Heart right ventricle (tissue), 16 donors: ENCODE measurements around the gene APOBEC3A. TPM values are rescaled to one million over a fixed set of nuclear protein-coding genes. Genes with fewer than 3 reads are reported as not detected.
"Not testable (repeated sequence)": the region's sequence is repeated elsewhere in the genome, so short reads cannot be mapped to it uniquely, and the experiment has no call there.

ENCODE experiments used
- ATAC-seq, 8 donors: fragments of 200-7000 bp; cut with Tn5 transposase; one replicate each; pipeline ENCODE4 v1.9.1; 2020; ENCODE audit warnings: mild to moderate bottlenecking in 8 of 8, moderate library complexity in 8 of 8, moderate number of reproducible peaks in 1 of 8
- DNase-seq, 2 donors: peaks; one replicate each; pipeline ENCODE4 v3.0.0-alpha.2; 2020
- H3K27ac ChIP-seq, 10 donors: fragments of 200-600 bp; sonication (generic) in 2 of 10; one replicate each; pipeline versions ENCODE4 v1.5.0 to v1.8.0; 2020 to 2022; ENCODE audit warnings: mild to moderate bottlenecking in 3 of 10
- H3K27me3 ChIP-seq, 7 donors: fragments of 200-600 bp; one replicate each; pipeline ENCODE4 v1.8.0; 2021 to 2022; ENCODE audit warnings: mild to moderate bottlenecking in 2 of 7
- H3K36me3 ChIP-seq, 9 donors: fragments of 200-600 bp; sonication (generic) in 1 of 9; one replicate each; pipeline versions ENCODE4 v1.5.0 to v1.8.0; 2020 to 2022; ENCODE audit warnings: mild to moderate bottlenecking in 2 of 9
- H3K4me1 ChIP-seq, 9 donors: fragments of 200-600 bp; sonication (generic) in 1 of 9; one replicate each; pipeline versions ENCODE4 v1.5.0 to v1.8.0; 2020 to 2022; ENCODE audit warnings: mild to moderate bottlenecking in 4 of 9
- H3K4me3 ChIP-seq, 10 donors: fragments of 200-600 bp; sonication (generic) in 2 of 10; one replicate each; pipeline versions ENCODE4 v1.5.0 to v1.8.0; 2020 to 2022; ENCODE audit warnings: mild to moderate bottlenecking in 7 of 10, moderate library complexity in 2 of 10
- H3K9me3 ChIP-seq, 11 donors: fragments of 200-600 bp in 10 of 11; sonication (generic) in 2 of 11; one replicate each; pipeline versions ENCODE4 v1.5.0 to v1.8.0; 2013 to 2022; ENCODE audit warnings: mild to moderate bottlenecking in 2 of 11, control low read depth in 1 of 11, moderate library complexity in 1 of 11
- WGBS, 2 donors: extraction: QIAGEN DNeasy Blood & Tissue Kit; methylation state at CpG; one replicate each; pipeline ENCODE4 v1.1.7; 2013; ENCODE audit warnings: inconsistent platforms in 1 of 2; 5-methylcytosine and 5-hydroxymethylcytosine counted together
- intact Hi-C, 10 donors: fragments of 100-400 bp; cut with DNase I; formaldehyde crosslinking; loops; one replicate each; pipeline versions ENCODE4 v1.11.1 to v1.14.2; 2022
- polyA plus RNA-seq, 2 donors: library from polyadenylated mRNA; stranded (reverse); fragments of 200-250 nt; gene quantifications; one replicate each; pipeline ENCODE4 v1.2.3, GENCODE V29; 2013
- total RNA-seq, 10 donors: library from RNA; stranded (reverse); fragmentation: NEBNext Ultra II Directional in 3 of 10; extraction: Animal tissue kit (Norgen Biotek cat#: 25700) in 3 of 10; gene quantifications; one replicate each; pipeline versions ENCODE4 v1.2.1 to v1.2.4, GENCODE V29; 2021 to 2023
- TF ChIP-seq, protein P1 (sequence below), 9 donors: fragments of 200-600 bp; sonication (generic) in 2 of 9; IDR thresholded peaks; one replicate each; pipeline versions ENCODE4 v1.5.0 to v1.8.0; 2021 to 2022; ENCODE audit warnings: antibody characterized with exemption in 9 of 9, mild to moderate bottlenecking in 5 of 9, moderate library complexity in 1 of 9
- donor health status: Arrhythmogenic right ventricular cardiomyopathy.
- donor health status: ischemic (EF 13 %, LVEDD 7.1; RV severe dilation, severe dysfunction).
- donor health status: healthy with polysubstance abuse.
- donor health status: DM: no; HTN: yes; CAD: no.
- donor health status: DM: no; HTN: no; CAD: no.
- donor health status: ischemic (EF 25% LVEDD 6.9; RV normal size, moderate dysfunction).
- donor health status: ischemic (EF 25% LVEDD 5.7; RV mildly dilated, moderate dysfunction).
- donor health status: healthy.
- donor health status: DM: yes; HTN: yes; CAD: no.
- donor health status: Ischemic cardiomyopathy.
- donor health status: ischemic (EF 35%, LVEDD 5.7; RV mildly dilated, moderate dysfunction).
- donor health status: nonischemic (EF 11% LVEDD 7.7; RV severe dilation, severe dysfunction).
- donor health status: DM: yes; HTN: yes; CAD: no.
- donor health status: PGD.
- donor health status: ischemic (EF 29% LVEDD 5.4; RV normal size, mild dysfunction).
- donor health status: nonischemic (EF 23%, LVEDD 6.1; RV moderate dilation, normal function).

Gene APOBEC3A
- total and polyA plus RNA-seq, 12 donors: 0.20 to 5.6 (median 0.93) TPM; not detected in 2

DNA sequence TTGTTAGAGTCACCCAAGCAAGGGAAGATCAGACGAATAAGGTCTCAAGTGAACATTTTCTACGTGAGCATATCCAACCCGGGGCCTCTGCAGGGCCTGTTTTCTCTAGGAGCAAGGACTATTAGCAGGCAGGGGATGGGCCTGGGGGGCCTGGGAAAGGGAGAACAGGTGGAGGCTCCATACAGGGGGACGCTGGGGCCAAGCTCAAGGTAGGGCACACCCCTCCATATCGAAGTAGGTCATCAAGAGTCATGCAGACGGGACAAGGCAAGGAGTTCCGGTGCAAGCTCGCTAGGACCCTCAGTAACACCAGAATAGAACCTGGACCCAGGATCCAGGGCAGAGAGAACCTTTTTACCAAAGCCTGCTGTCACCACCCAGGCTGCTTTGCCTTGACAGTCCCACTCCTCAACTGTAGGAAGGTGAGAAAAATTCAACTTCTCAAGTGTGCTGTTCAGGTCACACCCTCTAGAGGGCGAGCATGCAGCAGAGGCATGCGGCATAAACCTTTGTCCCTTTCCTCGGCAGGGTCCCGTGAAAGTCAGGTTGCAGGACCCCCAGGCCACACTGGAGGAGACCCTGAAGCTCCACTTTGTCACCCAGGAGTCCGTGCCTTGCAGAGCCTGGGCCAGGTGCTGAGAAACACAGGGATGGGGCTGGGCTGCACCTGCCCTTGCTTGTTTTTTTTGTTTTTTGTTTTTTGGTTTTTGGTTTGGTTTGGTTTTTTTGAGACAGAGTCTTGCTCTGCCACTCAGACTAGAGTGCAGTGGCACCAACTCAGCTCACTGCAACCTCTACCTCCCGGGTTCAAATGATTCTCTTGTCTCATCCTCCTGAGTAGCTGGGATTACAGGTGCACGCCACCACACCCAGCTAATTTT, 16.1 kb downstream of the APOBEC3A start:
- peaks cover 0 to 20% (median 0%) of the 10 kb centered on the region in 9 donors for H3K4me1 ChIP-seq
- 45 to 53% methylated on average over 15 of the region's 15 CpGs for WGBS, 2 donors
- peak in 6 of 8 donors; percentile 46 to 78 (median 60) for ATAC-seq
- no peaks in the 10 kb centered on the region for H3K36me3 ChIP-seq
- peaks cover 0 to 4% (median 0%) of the 10 kb centered on the region in 11 donors for H3K9me3 ChIP-seq
- TF ChIP-seq, protein P1, sequence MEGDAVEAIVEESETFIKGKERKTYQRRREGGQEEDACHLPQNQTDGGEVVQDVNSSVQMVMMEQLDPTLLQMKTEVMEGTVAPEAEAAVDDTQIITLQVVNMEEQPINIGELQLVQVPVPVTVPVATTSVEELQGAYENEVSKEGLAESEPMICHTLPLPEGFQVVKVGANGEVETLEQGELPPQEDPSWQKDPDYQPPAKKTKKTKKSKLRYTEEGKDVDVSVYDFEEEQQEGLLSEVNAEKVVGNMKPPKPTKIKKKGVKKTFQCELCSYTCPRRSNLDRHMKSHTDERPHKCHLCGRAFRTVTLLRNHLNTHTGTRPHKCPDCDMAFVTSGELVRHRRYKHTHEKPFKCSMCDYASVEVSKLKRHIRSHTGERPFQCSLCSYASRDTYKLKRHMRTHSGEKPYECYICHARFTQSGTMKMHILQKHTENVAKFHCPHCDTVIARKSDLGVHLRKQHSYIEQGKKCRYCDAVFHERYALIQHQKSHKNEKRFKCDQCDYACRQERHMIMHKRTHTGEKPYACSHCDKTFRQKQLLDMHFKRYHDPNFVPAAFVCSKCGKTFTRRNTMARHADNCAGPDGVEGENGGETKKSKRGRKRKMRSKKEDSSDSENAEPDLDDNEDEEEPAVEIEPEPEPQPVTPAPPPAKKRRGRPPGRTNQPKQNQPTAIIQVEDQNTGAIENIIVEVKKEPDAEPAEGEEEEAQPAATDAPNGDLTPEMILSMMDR (IDR thresholded peaks at IDR 0.05): peak; percentile 31 to 85 (median 74)
- H3K27ac ChIP-seq: no peak overlapping the region
- intact Hi-C loops: no loop called here
- H3K27me3 ChIP-seq: peaks cover 0 to 19% (median 4%) of the 10 kb centered on the region in 7 donors
- DNase-seq: no peak
- H3K4me3 ChIP-seq: no peak overlapping the region

GRCh38 chr22:38974170-38974825, 16.9 kb downstream of the APOBEC3A start:
- peaks cover 0 to 4% (median 0%) of the 10 kb centered on the region in 11 donors for H3K9me3 ChIP-seq
- no peaks in the 10 kb centered on the region for H3K36me3 ChIP-seq
- 80 to 84% methylated on average over 18 of the region's 18 CpGs for WGBS, 2 donors
- ATAC-seq (peak in 1 of 8 donors; percentile 37), DNase-seq (no peak)
- intact Hi-C loops: no loop called here
- peaks cover 0 to 17% (median under 1%) of the 10 kb centered on the region in 7 donors for H3K27me3 ChIP-seq
- no peak overlapping the region for H3K4me3 ChIP-seq
- no peak overlapping the region for H3K27ac ChIP-seq
- peaks cover 0 to 16% (median 0%) of the 10 kb centered on the region in 9 donors for H3K4me1 ChIP-seq
- TF ChIP-seq, protein P1 (IDR thresholded peaks at IDR 0.05): no peak

GRCh38 chr22:38974826-38975175, 17.4 kb downstream of the APOBEC3A start:
- no peak for ATAC-seq
- Histone ChIP-seq H3K4me1 (peaks cover 0 to 16% (median 0%) of the 10 kb centered on the region in 9 donors), H3K9me3 (peaks cover 0 to 4% (median 0%) of the 10 kb centered on the region in 11 donors), H3K27ac (no peak overlapping the region), H3K4me3 (no peak overlapping the region), H3K27me3 (peaks cover 0 to 14% (median 0%) of the 10 kb centered on the region in 7 donors), H3K36me3 (no peaks in the 10 kb centered on the region)
- TF ChIP-seq, protein P1 (IDR thresholded peaks at IDR 0.05): no peak
- DNase-seq: no peak
- 86 to 88% methylated on average over 7 of the region's 7 CpGs for WGBS, 2 donors
- intact Hi-C loops: no loop called here

GRCh38 chr22:38977289-38977688, 19.9 kb downstream of the APOBEC3A start:
- H3K27ac ChIP-seq, H3K36me3 ChIP-seq, DNase-seq, ATAC-seq, H3K4me3 ChIP-seq, H3K9me3 ChIP-seq, intact Hi-C loops: not testable (repeated sequence)
- WGBS, 2 donors: 87 to 95% methylated on average over 4 of the region's 4 CpGs
- Histone ChIP-seq H3K4me1 (peaks cover 0 to 23% (median 7%) of the 10 kb centered on the region in 9 donors), H3K27me3 (peaks cover 0 to 14% (median 0%) of the 10 kb centered on the region in 7 donors)

- H3K4me3 ChIP-seq, ATAC-seq, H3K9me3 ChIP-seq, H3K27me3 ChIP-seq, DNase-seq, H3K27ac ChIP-seq, H3K36me3 ChIP-seq: not testable (repeated sequence)
- peaks cover 0 to 30% (median 12%) of the 10 kb centered on the region in 9 donors for H3K4me1 ChIP-seq
- WGBS, 2 donors: 79 to 81% methylated on average over 10 of the region's 10 CpGs
- intact Hi-C loops: loop anchor here in 1 of 10 donors (5.0 kb wide), 1 partner anchor 108 kb away; the partner anchor contains the start of gene CBX6
Measured at GRCh38 chr22:38980587-38980986, 23.2 kb downstream of the APOBEC3A start.
